HepG2 (cell line): Measurements from ENCODE around the gene MYL9. TPM values are rescaled to one million over a fixed set of nuclear protein-coding genes. Genes with fewer than 3 reads are reported as not detected.

Source experiments
- ARID3A ChIP-seq: IDR thresholded peaks from 2 replicates; pipeline ENCODE4 v1.6.1; 2012; ENCODE audit warnings: low read depth, low read length, improper control_type of control experiment
- BRD4 ChIP-seq: sonication (generic); formaldehyde crosslinking; IDR thresholded peaks from 2 replicates; pipeline ENCODE4 v1.4.0; 2020; ENCODE audit warnings: missing genetic modification reagents
- HDAC1 ChIP-seq: sonication (generic); formaldehyde crosslinking; IDR thresholded peaks from 2 replicates; pipeline ENCODE4 v1.5.1; 2020; ENCODE audit warnings: mild to moderate bottlenecking, missing genetic modification reagents
- HINFP ChIP-seq: sonication (generic); formaldehyde crosslinking; IDR thresholded peaks from 2 replicates; pipeline ENCODE4 v1.4.0; 2020; ENCODE audit warnings: low read depth, mild to moderate bottlenecking, missing genetic modification reagents
- MAFG ChIP-seq: sonication (generic); formaldehyde crosslinking; IDR thresholded peaks from 2 replicates; pipeline ENCODE4 v1.5.1; 2020; ENCODE audit warnings: mild to moderate bottlenecking, missing genetic modification reagents
- SMAD1 ChIP-seq: sonication (generic); formaldehyde crosslinking; IDR thresholded peaks from 2 replicates; pipeline ENCODE4 v1.4.0; 2020; ENCODE audit warnings: missing genetic modification reagents, low read depth, mild to moderate bottlenecking, borderline replicate concordance
- TFDP2 ChIP-seq: sonication (generic); formaldehyde crosslinking; IDR thresholded peaks from 2 replicates; pipeline ENCODE4 v1.4.0; 2020; ENCODE audit warnings: missing genetic modification reagents
- TMF1 ChIP-seq: sonication (generic); formaldehyde crosslinking; IDR thresholded peaks from 2 replicates; pipeline ENCODE4 v1.8.1; 2022; ENCODE audit warnings: low read depth, missing genetic modification reagents
- ZBTB21 ChIP-seq: sonication (generic); formaldehyde crosslinking; IDR thresholded peaks from 2 replicates; pipeline ENCODE4 v1.4.0; 2020; ENCODE audit warnings: missing genetic modification reagents
- ZNF460 ChIP-seq: sonication (generic); formaldehyde crosslinking; IDR thresholded peaks from 2 replicates; pipeline ENCODE4 v1.5.1; 2020; ENCODE audit warnings: missing genetic modification reagents, mild to moderate bottlenecking, borderline replicate concordance
- ZNF550 ChIP-seq: sonication (generic); formaldehyde crosslinking; IDR thresholded peaks from 2 replicates; pipeline ENCODE4 v1.4.0; 2020; ENCODE audit warnings: mild to moderate bottlenecking, missing genetic modification reagents, borderline replicate concordance
- polyA plus RNA-seq, 8 experiments: library from polyadenylated mRNA; depleted of rRNA in 3 of 8; stranded (reverse) in 7 of 8; unstranded in 1 of 8; fragments of >200 nt; fragmentation: Illumina TruSeq in 4 of 8; extraction: Trizol in 4 of 8; gene quantifications; 2 replicates each; pipeline versions ENCODE4 v1.2.1 to v1.2.3, GENCODE V29; 2011 to 2016; ENCODE audit warnings: low read depth in 4 of 8, missing spikeins in 1 of 8, mixed read lengths in 1 of 8; ENCODE audit not compliant: insufficient read depth in 1 of 8
- total RNA-seq, 5 experiments: library from RNA; depleted of rRNA; stranded (reverse); fragments of >200 nt; fragmentation: Illumina TruSeq; extraction: Trizol; gene quantifications; 2 replicates each; pipeline ENCODE4 v1.2.3, GENCODE V29; 2016; ENCODE audit warnings: low read depth in 1 of 5
- TF ChIP-seq, protein P1 (sequence below): sonication (generic); formaldehyde crosslinking; IDR thresholded peaks from 2 replicates; pipeline ENCODE4 v1.5.0; 2020; ENCODE audit warnings: mild to moderate bottlenecking, missing genetic modification reagents
- TF ChIP-seq, protein P2 (sequence below): sonication (generic); formaldehyde crosslinking; IDR thresholded peaks from 2 replicates; pipeline ENCODE4 v1.5.1; 2020; ENCODE audit warnings: missing genetic modification reagents, mild to moderate bottlenecking, borderline replicate concordance
- TF ChIP-seq, protein P3 (sequence below): sonication (generic); formaldehyde crosslinking; IDR thresholded peaks from 2 replicates; pipeline ENCODE4 v1.5.0; 2020; ENCODE audit warnings: mild to moderate bottlenecking, missing genetic modification reagents, borderline replicate concordance

The MYL9 gene
- total and polyA plus RNA-seq, 2 of the 13 experiments (the other 11 are each of a cell fraction or from before 2014, with no cell fraction given), result 0.87 to 2.2 TPM

- TF ChIP-seq TMF1 (CRISPR knock-in tag) (peak; percentile 87; the same call in 1 of the 2 replicates), ZNF550 (CRISPR knock-in tag) (no peak), HDAC1 (CRISPR knock-in tag) (peak; percentile 84), ZNF460 (peak; percentile 28; the same call in 1 of the 2 replicates), SMAD1 (CRISPR knock-in tag) (peak; percentile 38; the same call in 1 of the 2 replicates), HINFP (CRISPR knock-in tag) (no peak), ARID3A (no peak; the same call in 1 of the 2 replicates), BRD4 (CRISPR knock-in tag) (peak; percentile 53; the same call in 1 of the 2 replicates), ZBTB21 (CRISPR knock-in tag) (no peak), MAFG (CRISPR knock-in tag) (no peak), TFDP2 (CRISPR knock-in tag) (peak; percentile 82)
- TF ChIP-seq, protein P1, sequence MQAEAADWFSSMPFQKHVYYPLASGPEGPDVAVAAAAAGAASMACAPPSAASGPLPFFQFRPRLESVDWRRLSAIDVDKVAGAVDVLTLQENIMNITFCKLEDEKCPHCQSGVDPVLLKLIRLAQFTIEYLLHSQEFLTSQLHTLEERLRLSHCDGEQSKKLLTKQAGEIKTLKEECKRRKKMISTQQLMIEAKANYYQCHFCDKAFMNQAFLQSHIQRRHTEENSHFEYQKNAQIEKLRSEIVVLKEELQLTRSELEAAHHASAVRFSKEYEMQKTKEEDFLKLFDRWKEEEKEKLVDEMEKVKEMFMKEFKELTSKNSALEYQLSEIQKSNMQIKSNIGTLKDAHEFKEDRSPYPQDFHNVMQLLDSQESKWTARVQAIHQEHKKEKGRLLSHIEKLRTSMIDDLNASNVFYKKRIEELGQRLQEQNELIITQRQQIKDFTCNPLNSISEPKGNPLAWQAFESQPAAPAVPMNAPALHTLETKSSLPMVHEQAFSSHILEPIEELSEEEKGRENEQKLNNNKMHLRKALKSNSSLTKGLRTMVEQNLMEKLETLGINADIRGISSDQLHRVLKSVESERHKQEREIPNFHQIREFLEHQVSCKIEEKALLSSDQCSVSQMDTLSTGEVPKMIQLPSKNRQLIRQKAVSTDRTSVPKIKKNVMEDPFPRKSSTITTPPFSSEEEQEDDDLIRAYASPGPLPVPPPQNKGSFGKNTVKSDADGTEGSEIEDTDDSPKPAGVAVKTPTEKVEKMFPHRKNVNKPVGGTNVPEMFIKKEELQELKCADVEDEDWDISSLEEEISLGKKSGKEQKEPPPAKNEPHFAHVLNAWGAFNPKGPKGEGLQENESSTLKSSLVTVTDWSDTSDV (CRISPR knock-in tag), result no peak
- TF ChIP-seq, protein P2, sequence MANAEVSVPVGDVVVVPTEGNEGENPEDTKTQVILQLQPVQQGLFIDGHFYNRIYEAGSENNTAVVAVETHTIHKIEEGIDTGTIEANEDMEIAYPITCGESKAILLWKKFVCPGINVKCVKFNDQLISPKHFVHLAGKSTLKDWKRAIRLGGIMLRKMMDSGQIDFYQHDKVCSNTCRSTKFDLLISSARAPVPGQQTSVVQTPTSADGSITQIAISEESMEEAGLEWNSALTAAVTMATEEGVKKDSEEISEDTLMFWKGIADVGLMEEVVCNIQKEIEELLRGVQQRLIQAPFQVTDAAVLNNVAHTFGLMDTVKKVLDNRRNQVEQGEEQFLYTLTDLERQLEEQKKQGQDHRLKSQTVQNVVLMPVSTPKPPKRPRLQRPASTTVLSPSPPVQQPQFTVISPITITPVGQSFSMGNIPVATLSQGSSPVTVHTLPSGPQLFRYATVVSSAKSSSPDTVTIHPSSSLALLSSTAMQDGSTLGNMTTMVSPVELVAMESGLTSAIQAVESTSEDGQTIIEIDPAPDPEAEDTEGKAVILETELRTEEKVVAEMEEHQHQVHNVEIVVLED (CRISPR knock-in tag), result peak; percentile 82
- TF ChIP-seq, protein P3, sequence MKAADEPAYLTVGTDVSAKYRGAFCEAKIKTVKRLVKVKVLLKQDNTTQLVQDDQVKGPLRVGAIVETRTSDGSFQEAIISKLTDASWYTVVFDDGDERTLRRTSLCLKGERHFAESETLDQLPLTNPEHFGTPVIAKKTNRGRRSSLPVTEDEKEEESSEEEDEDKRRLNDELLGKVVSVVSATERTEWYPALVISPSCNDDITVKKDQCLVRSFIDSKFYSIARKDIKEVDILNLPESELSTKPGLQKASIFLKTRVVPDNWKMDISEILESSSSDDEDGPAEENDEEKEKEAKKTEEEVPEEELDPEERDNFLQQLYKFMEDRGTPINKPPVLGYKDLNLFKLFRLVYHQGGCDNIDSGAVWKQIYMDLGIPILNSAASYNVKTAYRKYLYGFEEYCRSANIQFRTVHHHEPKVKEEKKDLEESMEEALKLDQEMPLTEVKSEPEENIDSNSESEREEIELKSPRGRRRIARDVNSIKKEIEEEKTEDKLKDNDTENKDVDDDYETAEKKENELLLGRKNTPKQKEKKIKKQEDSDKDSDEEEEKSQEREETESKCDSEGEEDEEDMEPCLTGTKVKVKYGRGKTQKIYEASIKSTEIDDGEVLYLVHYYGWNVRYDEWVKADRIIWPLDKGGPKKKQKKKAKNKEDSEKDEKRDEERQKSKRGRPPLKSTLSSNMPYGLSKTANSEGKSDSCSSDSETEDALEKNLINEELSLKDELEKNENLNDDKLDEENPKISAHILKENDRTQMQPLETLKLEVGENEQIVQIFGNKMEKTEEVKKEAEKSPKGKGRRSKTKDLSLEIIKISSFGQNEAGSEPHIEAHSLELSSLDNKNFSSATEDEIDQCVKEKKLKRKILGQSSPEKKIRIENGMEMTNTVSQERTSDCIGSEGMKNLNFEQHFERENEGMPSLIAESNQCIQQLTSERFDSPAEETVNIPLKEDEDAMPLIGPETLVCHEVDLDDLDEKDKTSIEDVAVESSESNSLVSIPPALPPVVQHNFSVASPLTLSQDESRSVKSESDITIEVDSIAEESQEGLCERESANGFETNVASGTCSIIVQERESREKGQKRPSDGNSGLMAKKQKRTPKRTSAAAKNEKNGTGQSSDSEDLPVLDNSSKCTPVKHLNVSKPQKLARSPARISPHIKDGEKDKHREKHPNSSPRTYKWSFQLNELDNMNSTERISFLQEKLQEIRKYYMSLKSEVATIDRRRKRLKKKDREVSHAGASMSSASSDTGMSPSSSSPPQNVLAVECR (CRISPR knock-in tag), result peak; percentile 92
Measured at GRCh38 chr20:36573103-36573797, 31.9 kb downstream of the MYL9 start, which contains the start of gene TGIF2 (continued).
